H1 (cell line): ENCODE data around the gene CHD5. TPM values are rescaled to one million over a fixed set of nuclear protein-coding genes. Genes with fewer than 3 reads are reported as not detected.

Experiments used
- CTCF ChIA-PET: fragments of 300-600 bp; sonication (Branson Sonifier 250); formaldehyde crosslinking; loops from one replicate; lab custom pipeline; 2021; ENCODE audit not compliant: partially characterized antibody; lab: Charles Lee
- POLR2A ChIA-PET: fragments of 300-600 bp; sonication (Branson Sonifier 250); formaldehyde crosslinking; loops from one replicate; lab custom pipeline; 2021; ENCODE audit warnings: inconsistent platforms; ENCODE audit not compliant: partially characterized antibody; lab: Charles Lee
- DNase-seq, 2 experiments: peaks; one replicate each; pipeline versions ENCODE4 v3.0.0 to v3.0.0-alpha.2; 2010 to 2022; ENCODE audit warnings: low spot score in 2 of 2, low read depth in 1 of 2, mixed read lengths in 1 of 2
- FAIRE-seq: peaks from 2 replicates; lab custom pipeline; 2011; peaks lifted over from hg19 to GRCh38; lab: Jason Lieb, UNC
- H2AFZ ChIP-seq: 2 replicates; pipeline ENCODE4 v1.8.1; 2012; ENCODE audit warnings: low read length, inconsistent platforms
- H2AK5ac ChIP-seq: 2 replicates; pipeline ENCODE4 v1.6.1; 2013; ENCODE audit warnings: low read depth, low read length
- H2BK120ac ChIP-seq: replicated peaks from 2 replicates; pipeline ENCODE3; 2013; ENCODE audit warnings: low read depth, low read length, inconsistent platforms
- H2BK12ac ChIP-seq: 2 replicates; pipeline ENCODE4 v1.6.1; 2013; ENCODE audit warnings: low read depth, low read length
- H2BK15ac ChIP-seq: 2 replicates; pipeline ENCODE4 v1.6.1; 2013; ENCODE audit warnings: low read length
- H2BK20ac ChIP-seq: 2 replicates; pipeline ENCODE4 v1.6.1; 2013; ENCODE audit warnings: low read length
- H2BK5ac ChIP-seq: 2 replicates; pipeline ENCODE4 v1.6.1; 2013; ENCODE audit warnings: low read depth, low read length
- H3K14ac ChIP-seq: 2 replicates; pipeline ENCODE4 v1.6.1; 2013; ENCODE audit warnings: inconsistent platforms; ENCODE audit not compliant: insufficient read length
- H3K18ac ChIP-seq: 2 replicates; pipeline ENCODE4 v1.6.1; 2013; ENCODE audit warnings: low read length; ENCODE audit errors: extremely low read depth
- H3K23ac ChIP-seq: 2 replicates; pipeline ENCODE4 v1.6.1; 2013; ENCODE audit warnings: inconsistent platforms; ENCODE audit not compliant: insufficient read length
- H3K23me2 ChIP-seq: 2 replicates; pipeline ENCODE4 v1.6.1; 2013; ENCODE audit warnings: low read depth, low read length
- H3K27ac ChIP-seq: 2 replicates; pipeline ENCODE4 v1.6.1; 2011; ENCODE audit warnings: low read depth, low read length, inconsistent platforms
- H3K27me3 ChIP-seq, 4 experiments: replicated peaks in 1 of 4; 1 replicate in 1 of 4; 2 replicates in 3 of 4; pipeline versions ENCODE4 v1.6.1 to v1.8.1; 2011 to 2013; ENCODE audit warnings: low read length in 3 of 4, mild to moderate bottlenecking in 3 of 4, inconsistent platforms in 2 of 4, mixed read lengths in 2 of 4, moderate library complexity in 1 of 4; ENCODE audit not compliant: control insufficient read depth in 3 of 4, insufficient read depth in 3 of 4; ENCODE audit errors: extremely low read depth in 1 of 4
- H3K36me3 ChIP-seq, 4 experiments: 2 replicates each; pipeline versions ENCODE4 v1.6.1 to v1.8.1; 2011 to 2013; ENCODE audit warnings: mild to moderate bottlenecking in 4 of 4, low read length in 3 of 4, moderate library complexity in 2 of 4, control low read depth in 1 of 4, inconsistent platforms in 1 of 4; ENCODE audit not compliant: insufficient read depth in 4 of 4, control insufficient read depth in 2 of 4
- H3K4ac ChIP-seq: replicated peaks from 2 replicates; pipeline ENCODE3; 2013; ENCODE audit warnings: low read length, low read depth, mixed read lengths, inconsistent platforms; ENCODE audit not compliant: insufficient read length
- H3K4me1 ChIP-seq, 4 experiments: replicated peaks in 1 of 4; 1 replicate in 1 of 4; 2 replicates in 3 of 4; pipeline versions ENCODE4 v1.6.1 to v1.8.1; 2011 to 2013; ENCODE audit warnings: low read length in 3 of 4, inconsistent platforms in 2 of 4, mixed read lengths in 1 of 4; ENCODE audit not compliant: insufficient read depth in 4 of 4, control insufficient read depth in 3 of 4
- H3K4me2 ChIP-seq, 2 experiments: 2 replicates each; pipeline versions ENCODE4 v1.6.1 to v1.8.1; 2011 to 2013; ENCODE audit warnings: low read depth in 2 of 2, low read length in 2 of 2, control low read depth in 1 of 2, inconsistent platforms in 1 of 2, mild to moderate bottlenecking in 1 of 2; ENCODE audit not compliant: insufficient read depth in 1 of 2
- H3K4me3 ChIP-seq, 4 experiments: fragments of 200-600, 300-600 bp in 1 of 4; sonication (generic), shearing (Covaris generic), sonication (Bioruptor Twin) in 1 of 4; 2 replicates each; pipeline versions ENCODE4 v1.5.1 to v1.8.1; 2011 to 2016; ENCODE audit warnings: low read length in 4 of 4, low read depth in 3 of 4, control low read depth in 2 of 4, inconsistent platforms in 2 of 4, mild to moderate bottlenecking in 2 of 4, mixed read lengths in 1 of 4, moderate library complexity in 1 of 4; ENCODE audit not compliant: insufficient read depth in 2 of 4; ENCODE audit errors: extremely low read depth in 1 of 4
- H3K56ac ChIP-seq: replicated peaks from 2 replicates; pipeline ENCODE3; 2013; ENCODE audit warnings: low read depth, mild to moderate bottlenecking, mixed read lengths, low read length, inconsistent platforms; ENCODE audit not compliant: insufficient read length
- H3K79me1 ChIP-seq: 2 replicates; pipeline ENCODE4 v1.6.1; 2013; ENCODE audit warnings: low read depth, low read length, control low read depth
- H3K79me2 ChIP-seq, 2 experiments: 2 replicates each; pipeline versions ENCODE4 v1.6.1 to v1.8.1; 2012 to 2013; ENCODE audit warnings: low read length in 2 of 2, mild to moderate bottlenecking in 2 of 2, inconsistent platforms in 1 of 2; ENCODE audit not compliant: insufficient read depth in 2 of 2, control insufficient read depth in 1 of 2
- H3K9ac ChIP-seq, 4 experiments: replicated peaks in 1 of 4; 1 replicate in 1 of 4; 2 replicates in 3 of 4; pipeline versions ENCODE4 v1.6.1 to v1.8.1; 2011 to 2013; ENCODE audit warnings: low read depth in 3 of 4, low read length in 3 of 4, control low read depth in 2 of 4, mild to moderate bottlenecking in 2 of 4, moderate library complexity in 2 of 4, inconsistent platforms in 1 of 4; ENCODE audit errors: extremely low read depth in 1 of 4
- H3K9me3 ChIP-seq, 2 experiments: 2 replicates each; pipeline versions ENCODE4 v1.6.1 to v1.8.1; 2012 to 2013; ENCODE audit warnings: mild to moderate bottlenecking in 2 of 2, moderate library complexity in 2 of 2, control low read depth in 1 of 2, inconsistent platforms in 1 of 2, low read depth in 1 of 2, low read length in 1 of 2, mixed read lengths in 1 of 2; ENCODE audit not compliant: insufficient read depth in 2 of 2
- H4K20me1 ChIP-seq, 2 experiments: replicated peaks in 1 of 2; 2 replicates each; pipeline versions ENCODE3 to v1.8.1; 2011 to 2013; ENCODE audit warnings: inconsistent platforms in 2 of 2, low read length in 2 of 2, mild to moderate bottlenecking in 1 of 2; ENCODE audit not compliant: insufficient read depth in 2 of 2, control insufficient read depth in 1 of 2
- H4K5ac ChIP-seq: 2 replicates; pipeline ENCODE4 v1.6.1; 2013; ENCODE audit warnings: low read length, low read depth, mixed read lengths, inconsistent platforms; ENCODE audit not compliant: insufficient read length
- H4K8ac ChIP-seq: 2 replicates; pipeline ENCODE4 v1.8.0; 2013; ENCODE audit warnings: mild to moderate bottlenecking, moderate library complexity, low read length, inconsistent platforms; ENCODE audit not compliant: insufficient read depth; ENCODE audit errors: extremely low read depth
- H4K91ac ChIP-seq: replicated peaks from 2 replicates; pipeline ENCODE3; 2013; ENCODE audit warnings: low read length, mixed read lengths, inconsistent platforms; ENCODE audit not compliant: insufficient read length
- EP300 ChIP-seq, 2 experiments: IDR thresholded peaks; 1 replicate in 1 of 2; 2 replicates in 1 of 2; pipeline ENCODE4 v1.6.1; 2011 to 2012; ENCODE audit warnings: low read depth in 2 of 2, low read length in 2 of 2, mild to moderate bottlenecking in 2 of 2, borderline replicate concordance in 1 of 2, inconsistent platforms in 1 of 2, moderate library complexity in 1 of 2
- GTF2F1 ChIP-seq: IDR thresholded peaks from 2 replicates; pipeline ENCODE4 v1.6.1; 2012; ENCODE audit warnings: low read depth, low read length, improper control_type of control experiment, borderline replicate concordance
- KDM4A ChIP-seq: IDR thresholded peaks from one replicate; pipeline ENCODE4 v1.7.1; 2012; ENCODE audit warnings: low read depth, mild to moderate bottlenecking, moderate library complexity, low read length, inconsistent platforms; ENCODE audit not compliant: severe bottlenecking
- RFX5 ChIP-seq: IDR thresholded peaks from 2 replicates; pipeline ENCODE4 v1.6.1; 2011; ENCODE audit warnings: low read depth, low read length, improper control_type of control experiment, borderline replicate concordance
- WGBS, 2 experiments: shearing (Covaris generic) in 1 of 2; methylation state at CpG; one replicate each; pipeline versions ENCODE4 v1.1.6 to v1.1.7; 2013 to 2015; ENCODE audit warnings: low lambda C conversion rate in 2 of 2, mixed read lengths in 2 of 2, inconsistent platforms in 1 of 2, low coverage in 1 of 2, missing lambda C conversion rate in 1 of 2; ENCODE audit not compliant: insufficient replicate concordance in 2 of 2, insufficient coverage in 1 of 2, insufficient read length in 1 of 2; ENCODE audit errors: extremely low coverage in 1 of 2, missing lambda C conversion rate in 1 of 2; 5-methylcytosine and 5-hydroxymethylcytosine counted together
- polyA plus RNA-seq, 7 experiments: library from polyadenylated mRNA; depleted of rRNA in 3 of 7; stranded (reverse) in 5 of 7; unstranded in 2 of 7; fragments of >200 nt in 5 of 7; fragments of 200-250 nt in 2 of 7; gene quantifications; 1 replicate in 5 of 7; 2 replicates in 1 of 7; 4 replicates in 1 of 7; pipeline versions ENCODE4 v1.2.1 to v1.2.3, GENCODE V29; 2011 to 2013; ENCODE audit warnings: missing spikeins in 2 of 7, mixed read lengths in 2 of 7
- total RNA-seq: library from RNA; stranded (reverse); fragmentation: NEBNext Ultra II Directional; extraction: Animal tissue kit (Norgen Biotek cat#: 25700); gene quantifications from 2 replicates; pipeline ENCODE4 v1.2.1, GENCODE V29; 2021

CHD5 gene
- total and polyA plus RNA-seq, 2 of the 8 experiments (the other 6 are each of a cell fraction or from before 2014, with no cell fraction given), result 0.42 to 1.8 TPM

DNA sequence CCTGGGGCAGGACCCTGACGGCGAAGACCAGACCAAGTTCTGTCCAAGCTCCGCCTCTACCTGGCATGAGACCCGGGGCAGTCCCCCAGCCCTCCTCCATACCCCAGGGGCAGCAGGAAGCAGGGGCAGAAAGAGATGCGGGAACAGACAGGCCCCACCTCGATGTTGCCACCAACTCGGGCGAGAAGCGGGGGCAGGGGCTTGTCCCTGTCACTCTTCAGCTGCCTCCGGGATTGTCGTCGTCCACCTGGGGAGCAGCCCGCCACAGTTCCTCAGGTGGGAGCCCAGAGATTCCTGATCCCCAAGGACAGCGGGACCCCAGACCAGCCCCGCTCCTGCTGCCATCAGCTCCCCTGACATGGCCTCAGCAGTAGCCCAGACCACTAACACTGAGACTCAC is 54.8 kb downstream of the CHD5 start:
- DNase-seq, result no peak

More for the DNA sequence above, 54.8 kb downstream of the CHD5 start:
- Histone ChIP-seq H2AK5ac (no peak overlapping the region), H3K79me2 (no peaks in the 10 kb centered on the region), H4K91ac (no peak overlapping the region), H3K4me2 (no peak overlapping the region), H2BK15ac (no peak overlapping the region), H3K79me1 (no peaks in the 10 kb centered on the region), H3K23ac (no peak overlapping the region), H3K9ac (no peak overlapping the region), H3K27me3 (peaks cover 0 to 16% (median 12%) of the 10 kb centered on the region in 4 experiments; a peak in 6 of 7 replicates), H3K9me3 (no peaks in the 10 kb centered on the region), H3K36me3 (no peaks in the 10 kb centered on the region), H3K56ac (no peak overlapping the region), H3K4ac (no peak overlapping the region), H3K14ac (no peak overlapping the region), H2BK5ac (no peak overlapping the region), H3K4me3 (no peak overlapping the region), H3K23me2 (no peaks in the 10 kb centered on the region), H4K5ac (no peak overlapping the region), H4K8ac (no peak overlapping the region), H2BK12ac (0 out of 2 replicates have a peak overlapping the region, but pooled peaks have one; percentile 14), H2AFZ (no peak overlapping the region), H3K27ac (no peak overlapping the region), H3K18ac (no peak overlapping the region), H2BK120ac (no peak overlapping the region), H3K4me1 (peaks cover 0 to 9% (median 4%) of the 10 kb centered on the region in 4 experiments; a peak in 4 of 7 replicates), H2BK20ac (no peak overlapping the region), H4K20me1 (no peaks in the 10 kb centered on the region)
- ChIA-PET CTCF (interaction anchor here (0.5 to 2.1 kb wide), 10 partner anchors 12 to 359 kb away, joined by 3 to 5 read pairs (median 4); no protein-coding TSS in a partner anchor), POLR2A (no interaction called here)
- no peak for FAIRE-seq
- TF ChIP-seq EP300 (IDR thresholded peaks at IDR 0.05; ENCODE audit: borderline replicate concordance in 1 of 2, low read depth in 2 of 2, low read length in 2 of 2) (no peak), RFX5 (no peak), KDM4A (no peak), GTF2F1 (no peak)
- 85% methylated on average over 13 of the region's 15 CpGs; no CpG with 5 or more reads in 1 of the 2 experiments for WGBS, 2 experiments
